Panc1 (cell line): ENCODE data around the gene BTBD3.

Experiments used
- CTCF ChIP-seq: fragments of 450-650 bp; IDR thresholded peaks from 2 replicates; pipeline ENCODE4 v1.5.1; 2017; ENCODE audit warnings: mild to moderate bottlenecking
- POLR2AphosphoS5 ChIP-seq: IDR thresholded peaks from 2 replicates; pipeline ENCODE4 v1.6.1; 2012; ENCODE audit warnings: mild to moderate bottlenecking, low read depth, low read length, moderate library complexity

DNA sequence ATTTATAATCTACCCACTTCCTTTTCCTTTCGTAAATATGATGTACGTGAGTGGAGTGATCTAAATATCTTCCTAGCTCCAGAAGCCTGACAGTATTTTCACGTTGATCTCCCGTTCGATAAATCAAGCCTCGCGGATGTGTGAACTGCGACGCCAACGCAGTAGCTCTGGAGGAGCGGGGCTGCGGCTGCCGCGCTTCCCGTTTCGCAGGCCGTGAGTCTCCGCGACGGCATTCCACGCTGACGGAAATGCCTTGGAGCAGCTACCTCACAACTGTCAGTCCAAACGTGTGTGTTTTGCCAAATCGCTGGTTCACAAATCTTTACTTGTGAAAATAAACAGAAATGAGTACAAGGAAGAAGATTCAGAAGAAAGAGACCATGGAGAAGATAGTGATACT, 41.2 kb downstream of the BTBD3 start:
- TF ChIP-seq CTCF: no peak
- no peak for TF ChIP-seq POLR2AphosphoS5
